ENCODE measurements around the gene LTBP2. TPM values are rescaled to one million over a fixed set of nuclear protein-coding genes. Genes with fewer than 3 reads are reported as not detected.

LTBP2 gene
- 210 and 339 TPM in 2 replicates for total RNA-seq

- H3K4me3 ChIP-seq (ENCODE audit: low read depth, low read length) = peak within 1 kb of the TSS; percentile 74
- no peak for TF ChIP-seq CTCF (IDR thresholded peaks at IDR 0.05; ENCODE audit: insufficient read depth, low read depth, low read length)
- DNase-seq (ENCODE audit: low read depth) = peak; percentile 68
Measured at GRCh38 chr14:74611650-74612349, at the start of gene LTBP2. Gene LTBP2, minus strand, starts transcription at chr14:74612237. Its CDS starts 293 bp downstream, at chr14:74611944.

GRCh38 chr14:74660863-74661262 is 48.8 kb upstream of the LTBP2 start:
- no peak for DNase-seq (ENCODE audit: low read depth)
- TF ChIP-seq CTCF (IDR thresholded peaks at IDR 0.05; ENCODE audit: insufficient read depth, low read depth, low read length) = no peak
- no peak overlapping the region for H3K4me3 ChIP-seq (ENCODE audit: low read depth, low read length)

- H3K4me3 ChIP-seq (ENCODE audit: low read depth, low read length) = no peak overlapping the region
- no peak for DNase-seq (ENCODE audit: low read depth)
- TF ChIP-seq CTCF (IDR thresholded peaks at IDR 0.05; ENCODE audit: insufficient read depth, low read depth, low read length) = no peak
Measured at GRCh38 chr14:74660167-74660566, 48.1 kb upstream of the LTBP2 start.

- no peak overlapping the region for H3K4me3 ChIP-seq (ENCODE audit: low read depth, low read length)
- no peak for TF ChIP-seq CTCF (IDR thresholded peaks at IDR 0.05; ENCODE audit: insufficient read depth, low read depth, low read length)
- no peak for DNase-seq (ENCODE audit: low read depth)
Measured at GRCh38 chr14:74658535-74659131, 46.6 kb upstream of the LTBP2 start.

GRCh38 chr14:74656964-74657363 is 44.9 kb upstream of the LTBP2 start:
- TF ChIP-seq CTCF (IDR thresholded peaks at IDR 0.05; ENCODE audit: insufficient read depth, low read depth, low read length) = no peak
- no peak overlapping the region for H3K4me3 ChIP-seq (ENCODE audit: low read depth, low read length)
- no peak for DNase-seq (ENCODE audit: low read depth)

- peak; percentile 91 for DNase-seq (ENCODE audit: low read depth)
- no peak for TF ChIP-seq CTCF (IDR thresholded peaks at IDR 0.05; ENCODE audit: insufficient read depth, low read depth, low read length)
- no peak overlapping the region for H3K4me3 ChIP-seq (ENCODE audit: low read depth, low read length)
Measured at GRCh38 chr14:74655599-74656395, 43.8 kb upstream of the LTBP2 start.
